GM19351 (cell line): Measurements from ENCODE around the gene CARNS1.

Experiments used
- ATAC-seq: cut with Tn5 transposase; IDR thresholded peaks from one replicate; pipeline ENCODE4 v1.9.1; 2021; ENCODE audit warnings: mild to moderate bottlenecking, moderate library complexity; ENCODE audit not compliant: unreplicated experiment

Gene CARNS1

DNA sequence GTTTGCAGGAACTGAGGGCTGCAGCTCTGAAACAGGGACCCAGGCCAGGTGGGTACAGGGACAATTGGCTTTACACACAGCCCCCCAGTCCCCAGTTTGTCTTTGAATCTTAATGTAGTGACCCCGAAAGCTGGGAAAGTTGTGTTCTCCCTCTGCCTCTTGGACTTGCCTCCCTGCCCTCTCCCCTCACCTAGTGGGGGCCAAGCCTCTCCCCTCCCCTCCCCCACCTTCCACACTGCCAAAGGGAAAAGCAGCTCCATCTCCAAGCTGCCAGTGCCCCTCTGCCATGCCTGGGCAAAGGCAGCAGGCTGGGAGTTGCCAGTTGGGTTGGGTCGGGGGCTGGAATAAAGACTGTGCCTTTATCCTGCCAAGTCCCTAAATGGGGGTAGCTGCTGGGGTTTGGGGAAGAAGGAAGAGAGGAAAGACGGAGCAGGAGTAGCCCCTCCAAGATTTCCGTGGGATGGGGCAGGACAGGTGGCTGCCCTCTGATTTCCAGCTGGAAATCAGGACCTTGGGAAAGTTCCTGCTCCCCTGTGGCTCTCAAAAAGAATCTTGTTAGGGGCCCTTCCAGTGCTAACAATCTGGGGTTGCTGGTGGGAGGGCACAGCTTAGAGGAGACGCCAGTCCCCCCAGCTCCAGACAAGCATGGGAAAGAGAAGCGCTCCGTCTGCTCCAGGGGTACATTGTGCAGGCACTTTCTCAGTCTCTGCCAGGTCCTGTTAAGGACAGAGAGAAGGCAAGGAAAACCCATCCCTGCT is 39.2 kb upstream of the CARNS1 start:
- no peak for ATAC-seq

DNA sequence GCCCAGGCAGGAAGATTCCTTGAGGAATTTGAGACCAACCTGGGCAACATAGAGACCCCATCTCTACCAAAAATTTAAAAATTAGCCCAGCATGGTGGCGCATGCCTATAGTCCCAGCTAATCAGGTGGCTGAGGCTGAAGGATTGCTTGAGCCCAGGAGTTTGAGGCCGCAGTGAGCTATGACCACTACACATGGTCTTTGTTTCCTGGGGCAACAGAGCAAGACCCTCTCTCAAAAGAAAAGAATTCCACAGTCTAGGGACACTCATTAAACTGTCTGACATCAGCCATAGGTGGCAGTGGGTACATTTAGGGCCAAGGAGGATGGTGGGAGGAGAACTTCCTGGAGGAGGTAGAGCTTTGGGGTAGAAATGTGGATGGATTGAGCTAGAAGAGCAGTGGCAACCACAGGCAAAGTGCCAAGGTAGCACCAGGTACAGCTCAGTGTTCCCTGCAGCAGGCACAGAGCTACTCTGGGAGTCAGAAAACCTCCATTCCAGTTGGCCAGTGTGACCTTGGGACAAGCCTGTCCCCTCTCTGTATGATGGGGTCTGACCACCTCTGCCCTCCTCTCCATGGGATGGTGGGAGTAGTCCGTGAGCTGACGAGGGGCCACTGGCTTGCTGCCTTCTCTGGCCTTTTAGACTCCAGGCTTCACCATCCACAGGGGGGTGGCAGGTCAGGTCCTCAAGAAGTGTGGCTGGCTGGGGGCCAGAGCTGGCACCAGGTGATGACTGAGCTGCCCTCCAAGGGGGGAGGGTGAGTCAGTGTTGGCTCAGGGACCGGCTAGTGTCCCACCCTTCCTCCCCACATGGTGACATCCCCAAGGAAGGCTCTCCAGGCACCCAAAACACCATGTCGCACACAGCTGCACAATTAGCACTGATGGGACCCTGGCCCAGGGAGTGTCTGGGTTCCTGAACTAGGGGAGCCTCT is 38.3 kb upstream of the CARNS1 start:
- no peak for ATAC-seq

DNA sequence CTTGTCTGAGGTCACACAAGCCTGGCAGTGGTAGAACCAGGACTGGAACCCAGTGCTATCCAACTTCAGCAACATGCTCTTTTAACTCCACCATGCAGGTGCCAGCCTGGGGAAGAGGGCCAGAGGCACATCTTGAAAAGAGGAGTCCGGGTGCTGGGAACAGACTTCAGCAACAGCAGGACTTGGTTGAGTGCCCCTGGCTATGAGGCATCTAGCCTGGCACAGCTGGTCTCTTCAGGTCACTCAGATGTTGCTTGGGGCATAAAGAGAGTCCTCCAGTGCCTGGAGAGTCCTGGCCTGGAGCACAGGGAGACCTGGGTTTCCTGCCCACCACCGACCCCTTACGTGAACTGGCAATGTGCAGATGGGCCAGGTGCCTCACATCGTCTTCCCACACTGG is 36.9 kb upstream of the CARNS1 start:
- no peak for ATAC-seq

DNA sequence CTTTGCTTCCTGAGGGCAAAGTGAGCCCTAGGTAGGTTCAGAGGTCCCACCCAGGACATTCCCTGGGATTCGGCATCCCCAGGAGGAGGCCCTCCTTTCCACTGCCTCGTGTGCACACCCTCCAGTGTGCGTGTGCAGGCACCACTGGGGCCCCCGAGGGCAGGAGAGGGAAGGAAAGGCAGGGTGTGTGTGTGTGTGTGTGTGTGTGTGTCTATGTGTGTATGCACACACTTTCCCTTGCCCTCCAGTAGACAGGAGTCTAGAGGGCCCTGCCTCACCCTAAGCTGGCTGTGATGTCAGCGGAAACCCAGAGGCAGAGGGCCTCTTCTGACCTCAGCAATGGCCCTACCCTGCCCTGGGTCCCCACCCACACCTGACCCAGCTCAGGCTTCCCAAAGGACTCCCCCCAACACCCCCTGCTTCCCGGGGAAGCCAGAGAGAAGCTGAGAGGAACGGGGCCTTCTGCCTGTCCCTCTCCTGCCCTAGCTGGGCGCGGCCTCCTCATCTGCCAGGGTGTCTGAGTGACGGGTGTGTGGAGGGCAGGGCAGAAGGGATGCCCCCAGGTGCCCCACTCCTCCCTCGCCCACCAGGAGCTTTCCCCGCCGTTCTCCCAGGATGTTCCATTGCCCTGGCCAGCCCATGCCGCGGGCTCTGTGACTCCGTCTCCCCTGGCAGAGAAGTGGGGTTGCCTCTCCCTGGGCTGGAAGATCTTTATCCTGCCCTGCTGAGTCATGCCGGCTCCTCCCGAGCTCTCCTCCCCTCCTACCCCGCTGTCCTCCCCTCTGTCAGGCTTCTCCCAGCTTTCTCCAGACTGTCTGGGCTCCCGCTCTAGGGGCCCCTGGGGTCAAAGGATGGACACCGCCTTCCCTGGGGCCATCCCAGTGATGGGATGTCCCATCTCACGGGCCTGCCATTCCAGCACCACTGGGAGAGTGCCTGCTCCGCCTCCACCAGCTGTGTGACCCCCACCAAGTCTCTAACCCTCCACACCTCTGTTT is 36.1 kb upstream of the CARNS1 start:
- no peak for ATAC-seq

DNA sequence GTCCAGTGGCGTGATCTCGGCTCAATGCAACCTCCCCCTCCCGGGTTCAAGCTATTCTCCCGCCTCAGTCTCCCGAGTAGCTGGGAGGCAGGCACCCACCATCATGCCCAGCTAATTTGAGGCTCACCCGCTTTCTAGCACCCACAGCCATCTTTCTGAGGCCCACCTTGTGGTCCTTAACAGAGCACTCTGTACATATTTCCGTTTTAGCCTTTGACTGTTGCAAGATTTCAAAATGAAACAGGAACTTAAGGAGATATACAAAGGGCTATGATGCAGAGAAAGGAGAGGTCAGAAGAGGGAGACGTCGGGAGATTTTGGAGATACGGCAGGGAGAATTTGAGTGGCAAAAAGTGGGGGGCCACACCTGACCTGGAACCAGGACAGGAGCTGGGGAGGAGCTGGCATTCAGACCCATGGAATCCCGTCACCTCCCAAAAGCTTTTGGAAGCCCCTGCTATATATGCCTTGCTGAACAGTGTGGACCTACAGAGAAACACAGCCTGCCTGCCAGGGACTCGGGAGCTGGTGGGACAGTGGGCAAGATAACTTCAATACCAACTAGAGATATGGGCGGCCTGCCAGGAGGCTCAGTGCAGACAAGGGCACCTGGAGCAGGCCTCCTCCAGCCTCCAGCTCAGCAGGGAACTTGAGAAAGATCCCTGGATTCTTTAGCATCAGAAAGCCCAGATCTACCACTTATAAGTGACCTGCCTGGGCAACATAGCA is 34.1 kb upstream of the CARNS1 start:
- no peak for ATAC-seq

DNA sequence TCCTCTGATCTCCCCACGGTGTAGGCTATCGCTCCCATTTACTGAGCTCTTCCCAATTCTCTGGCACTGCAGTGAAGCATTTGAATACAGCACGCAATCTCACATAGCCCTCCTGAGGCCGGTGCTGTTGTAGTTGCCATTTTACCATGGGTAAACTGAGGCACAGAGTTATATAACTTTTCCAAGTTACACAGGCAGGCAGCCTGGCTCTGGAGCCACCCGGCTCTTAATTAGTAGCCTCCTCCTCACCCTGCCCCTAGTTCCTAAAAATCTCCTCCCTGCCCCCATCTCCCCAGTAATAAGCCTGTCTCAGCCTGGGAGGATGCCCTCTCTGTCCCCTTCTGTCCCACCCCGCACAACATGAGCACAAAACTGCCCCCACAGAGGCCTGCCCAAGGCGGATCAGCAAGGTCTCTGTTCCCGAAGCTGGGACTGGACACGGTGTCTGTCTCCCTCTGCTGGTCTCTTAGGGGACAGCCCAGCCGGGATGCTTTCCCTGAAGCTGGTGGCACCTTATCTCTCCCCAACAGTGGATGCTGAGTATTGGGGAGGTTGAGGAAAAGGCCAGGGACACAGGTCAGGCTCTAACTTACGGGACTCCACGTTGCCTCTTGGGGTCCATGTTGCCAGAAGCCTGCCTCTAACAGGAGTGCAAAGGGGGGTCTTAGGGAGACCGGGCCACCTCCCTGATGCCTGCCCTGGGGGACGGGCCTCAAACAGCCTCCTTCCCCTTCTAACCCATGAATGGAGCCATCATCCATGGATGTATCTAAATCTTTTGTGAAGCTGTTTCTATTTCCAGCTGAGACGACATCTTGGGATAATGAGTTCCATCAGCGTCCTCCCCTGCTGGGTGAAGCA is 33.0 kb upstream of the CARNS1 start:
- ATAC-seq = no peak

DNA sequence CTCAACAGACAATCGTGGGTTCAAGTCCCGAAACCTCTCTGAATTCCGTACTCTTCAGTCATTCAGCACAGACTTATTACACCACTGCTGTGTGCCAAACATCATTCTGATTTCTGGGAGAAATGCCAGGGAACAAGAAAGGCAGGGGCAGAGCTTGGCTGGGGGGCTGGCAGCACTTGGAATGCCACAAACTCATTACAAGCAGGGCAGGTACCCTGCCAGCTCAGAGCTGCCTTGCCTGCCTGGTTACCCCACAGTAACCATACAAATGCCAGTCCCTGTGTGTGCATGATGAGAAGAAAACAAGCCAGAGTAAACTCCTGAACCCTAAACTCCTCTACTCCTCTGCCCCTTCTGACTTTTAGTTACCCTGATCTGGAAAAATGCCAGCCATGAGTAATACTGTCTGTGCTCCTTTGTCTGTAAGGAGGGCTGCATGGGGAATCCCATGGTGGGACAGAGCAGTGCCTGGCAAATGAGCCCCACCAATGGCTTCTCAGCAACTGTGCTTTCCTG is 30.6 kb upstream of the CARNS1 start:
- no peak for ATAC-seq

DNA sequence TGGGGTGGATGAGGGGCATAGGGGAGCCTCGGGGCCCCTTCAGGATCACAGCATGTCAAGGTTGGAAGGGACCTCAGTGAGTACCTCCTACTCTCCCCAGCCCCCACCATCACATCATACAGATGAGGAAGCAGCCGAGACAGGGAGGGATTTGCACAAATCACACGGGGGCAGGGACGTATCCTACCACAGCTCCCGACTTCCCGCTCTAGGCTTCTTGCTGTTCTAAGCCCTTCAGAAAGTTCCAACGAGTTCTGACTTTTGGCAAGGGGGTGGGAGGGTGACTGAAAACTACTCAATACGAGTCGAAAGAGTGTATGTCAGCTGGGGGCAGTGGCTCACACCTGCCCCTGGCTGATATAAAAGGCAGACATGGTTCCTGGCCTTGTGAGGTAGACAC is 28.4 kb upstream of the CARNS1 start:
- no peak for ATAC-seq

DNA sequence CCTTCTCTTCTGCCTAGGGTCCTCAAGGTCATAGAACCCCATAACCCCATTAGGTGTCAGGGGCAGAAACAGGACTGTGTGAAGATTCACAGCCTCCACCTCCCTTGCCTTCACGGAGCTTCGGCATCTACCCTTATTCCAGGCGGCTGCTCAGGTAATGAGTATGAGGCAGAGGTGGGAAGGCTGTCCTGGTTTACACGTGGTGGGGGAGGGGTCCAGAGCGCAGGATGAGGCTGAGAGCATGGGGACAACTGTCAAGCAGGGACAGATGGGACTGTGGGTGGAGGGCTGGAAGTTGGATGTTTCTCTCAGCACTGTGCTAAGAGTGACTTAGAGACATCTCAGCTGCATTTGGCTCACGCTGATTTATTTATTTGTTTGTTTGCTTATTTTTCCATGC is 28.0 kb upstream of the CARNS1 start:
- no peak for ATAC-seq

DNA sequence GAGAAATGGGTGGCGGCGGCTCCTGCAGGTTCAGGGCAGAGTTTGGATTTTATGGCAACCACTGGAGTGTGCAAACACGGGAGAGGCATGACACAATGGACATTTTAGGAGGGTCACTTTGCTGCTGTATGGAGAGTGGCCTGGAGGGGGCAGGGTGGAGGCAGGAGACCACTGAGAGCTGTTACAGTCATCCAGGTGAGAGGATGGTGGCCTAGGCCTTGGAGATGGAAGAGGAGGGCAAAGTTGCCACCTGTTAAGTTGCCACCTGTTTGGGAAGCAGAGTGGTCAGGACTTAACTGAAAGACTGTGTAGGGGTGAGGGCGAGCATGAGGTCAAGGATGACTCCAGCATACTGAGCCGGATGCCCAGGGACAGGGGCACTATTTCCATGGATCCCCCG is 26.0 kb upstream of the CARNS1 start:
- no peak for ATAC-seq

DNA sequence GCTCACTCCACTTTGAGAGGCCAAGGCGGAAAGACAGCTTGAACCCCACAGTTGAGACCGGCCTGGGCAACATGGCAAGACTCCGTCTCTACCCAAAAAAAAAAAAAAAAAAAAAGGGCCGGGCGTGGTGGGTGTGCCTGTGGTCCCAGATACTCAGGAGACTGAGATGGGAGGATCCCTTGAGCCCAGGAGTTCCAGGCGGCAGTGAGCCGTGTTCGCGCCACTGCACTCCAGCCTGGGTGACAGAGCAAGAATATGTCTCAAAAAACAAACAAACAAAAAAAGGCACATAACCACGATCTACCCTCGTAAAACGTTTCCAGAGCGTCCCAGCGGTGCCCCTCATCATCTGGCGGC is 24.6 kb upstream of the CARNS1 start:
- no peak for ATAC-seq

DNA sequence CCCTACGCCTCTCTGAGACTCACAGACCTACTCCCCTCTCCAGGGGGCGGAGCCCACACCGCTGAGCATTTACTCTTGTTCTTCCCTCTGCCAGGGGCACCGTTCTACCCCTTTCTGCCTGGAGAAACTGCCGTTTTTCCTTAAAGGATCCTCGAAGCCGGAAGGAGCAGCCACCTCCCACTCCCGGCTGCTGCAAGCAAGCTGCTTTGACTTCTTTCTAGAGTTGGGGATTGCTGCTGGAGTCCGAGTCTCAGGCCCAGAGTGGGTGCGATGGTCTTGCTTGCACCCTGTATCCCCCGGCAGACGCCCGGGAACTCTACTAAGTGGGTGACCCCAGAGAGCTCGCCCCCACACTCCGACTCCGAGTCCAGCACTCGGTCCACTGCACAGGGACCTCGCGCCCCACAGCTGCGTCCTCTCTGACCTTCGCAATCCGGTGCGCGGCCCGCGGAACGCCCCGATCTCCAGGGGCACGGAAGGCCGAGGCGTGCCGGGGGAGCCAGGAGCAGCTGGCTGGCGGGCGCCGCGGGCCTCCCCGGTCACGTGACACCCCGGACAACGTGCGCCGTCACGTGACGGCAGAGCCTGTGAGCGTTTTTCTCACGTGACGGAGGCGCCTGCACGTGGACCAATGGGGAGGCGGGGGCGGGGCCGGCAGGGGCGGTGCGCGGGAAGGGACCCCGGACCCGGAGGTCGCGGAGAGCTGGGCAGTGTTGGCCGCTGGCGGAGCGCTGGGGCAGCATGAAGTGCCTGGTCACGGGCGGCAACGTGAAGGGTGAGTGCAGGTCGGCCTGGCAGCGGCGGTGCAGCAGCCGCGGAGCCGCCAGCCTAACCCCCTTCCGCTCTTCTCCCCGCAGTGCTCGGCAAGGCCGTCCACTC is 23.9 kb upstream of the CARNS1 start, which contains the start of gene RAD9A:
TSS of gene RAD9A (plus strand) at position 683 of the 879 bp plus-strand sequence. CDS start at position 742, 59 bp downstream.
- ATAC-seq = peak; percentile 72

DNA sequence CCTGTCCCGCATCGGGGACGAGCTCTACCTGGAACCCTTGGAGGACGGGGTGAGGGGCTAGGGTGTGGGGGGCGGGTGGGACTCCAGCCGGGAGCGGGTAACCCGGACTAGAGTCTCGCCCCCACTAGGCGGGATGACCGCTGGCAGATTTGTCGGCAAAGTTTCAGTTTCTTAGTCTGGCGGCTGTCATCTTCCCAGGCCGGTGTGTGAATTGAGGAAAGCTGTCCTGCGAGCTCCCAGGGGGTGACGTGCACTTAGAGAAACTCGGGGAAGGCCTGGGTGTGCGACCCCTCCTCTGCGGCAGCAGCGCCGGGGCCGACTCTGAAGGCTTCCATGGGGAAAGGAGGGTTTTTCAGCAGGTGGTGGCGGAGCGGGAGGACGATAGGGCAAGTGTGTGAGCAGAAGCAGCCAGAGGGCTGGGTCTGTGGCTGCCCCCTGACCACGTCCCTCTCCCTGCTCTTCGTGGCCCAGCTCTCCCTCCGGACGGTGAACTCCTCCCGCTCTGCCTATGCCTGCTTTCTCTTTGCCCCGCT is 23.2 kb upstream of the CARNS1 start:
- ATAC-seq = no peak

DNA sequence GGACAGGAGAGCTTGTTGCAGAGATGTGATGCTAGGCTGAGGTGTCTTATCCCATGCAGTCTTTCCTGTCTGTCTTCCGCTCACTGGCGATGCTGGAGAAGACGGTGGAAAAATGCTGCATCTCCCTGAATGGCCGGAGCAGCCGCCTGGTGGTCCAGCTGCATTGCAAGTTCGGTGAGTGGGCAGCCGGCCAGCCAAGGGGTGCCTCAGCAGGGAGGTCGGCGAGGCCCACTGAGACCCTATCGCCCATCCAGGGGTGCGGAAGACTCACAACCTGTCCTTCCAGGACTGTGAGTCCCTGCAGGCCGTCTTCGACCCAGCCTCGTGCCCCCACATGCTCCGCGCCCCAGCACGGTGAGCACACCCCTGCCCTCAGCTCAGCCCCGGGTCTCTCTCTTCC is 22.0 kb upstream of the CARNS1 start:
- ATAC-seq = no peak

DNA sequence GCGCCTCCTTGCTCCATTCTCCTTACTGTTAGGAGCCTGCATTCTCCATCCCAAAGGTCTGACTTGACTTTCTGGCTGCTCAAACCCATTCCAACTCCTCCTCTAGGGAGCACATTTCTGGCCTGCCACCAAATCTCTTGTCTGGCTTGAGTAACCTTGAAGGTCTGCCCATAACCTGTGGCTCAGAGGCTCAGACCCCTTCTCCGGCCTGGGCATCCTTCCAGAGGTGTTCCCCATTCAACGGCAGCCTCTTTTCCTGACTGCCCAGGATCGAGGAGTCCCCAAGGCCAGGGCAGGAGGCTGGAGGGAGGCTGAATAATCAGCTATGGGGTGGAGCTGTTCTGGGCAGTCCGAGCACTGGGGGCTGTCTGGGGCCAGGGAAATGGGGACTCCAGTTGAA is 21.5 kb upstream of the CARNS1 start:
- no peak for ATAC-seq

DNA sequence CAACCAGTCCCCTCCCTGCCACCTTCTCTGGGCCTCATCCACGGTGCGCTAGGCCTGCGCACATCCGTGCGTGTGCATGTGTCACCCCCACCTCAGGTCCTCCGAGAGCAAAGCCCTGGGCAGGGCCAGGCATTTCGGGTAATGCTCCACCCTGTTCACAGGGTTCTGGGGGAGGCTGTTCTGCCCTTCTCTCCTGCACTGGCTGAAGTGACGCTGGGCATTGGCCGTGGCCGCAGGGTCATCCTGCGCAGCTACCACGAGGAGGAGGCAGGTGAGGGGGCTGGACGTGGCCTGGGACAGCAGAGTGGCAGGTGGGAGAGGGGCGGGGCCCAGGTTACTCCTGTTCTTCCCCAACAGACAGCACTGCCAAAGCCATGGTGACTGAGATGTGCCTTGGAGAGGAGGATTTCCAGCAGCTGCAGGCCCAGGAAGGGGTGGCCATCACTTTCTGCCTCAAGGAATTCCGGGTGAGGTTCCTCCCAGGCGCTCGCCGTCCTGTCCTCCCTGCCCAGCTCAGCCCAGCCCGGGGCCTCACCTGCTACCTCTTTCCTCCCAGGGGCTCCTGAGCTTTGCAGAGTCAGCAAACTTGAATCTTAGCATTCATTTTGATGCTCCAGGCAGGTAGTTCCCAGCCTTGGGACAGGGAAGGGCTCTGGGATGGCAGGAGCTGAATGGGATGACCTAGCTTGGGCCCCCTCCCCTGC is 19.8 kb upstream of the CARNS1 start:
- no peak for ATAC-seq

DNA sequence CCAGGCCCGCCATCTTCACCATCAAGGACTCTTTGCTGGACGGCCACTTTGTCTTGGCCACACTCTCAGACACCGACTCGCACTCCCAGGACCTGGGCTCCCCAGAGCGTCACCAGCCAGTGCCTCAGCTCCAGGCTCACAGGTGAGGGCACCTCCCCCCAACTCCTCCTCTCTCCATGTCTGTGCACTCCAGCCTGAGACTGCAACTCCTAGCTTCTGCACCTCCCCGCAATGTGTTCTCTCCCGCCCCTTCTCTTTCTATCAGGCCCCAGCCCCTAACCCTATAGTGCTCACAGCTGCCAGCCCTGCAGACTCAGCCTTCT is 19.3 kb upstream of the CARNS1 start:
- ATAC-seq = no peak
